Adrenal gland (tissue), 5 donors: Measurements from ENCODE around the gene DPP6.

ENCODE experiments used
- CTCF ChIP-seq, 6 experiments: fragments of 450-650 bp in 4 of 6; fragments of 200-600 bp in 2 of 6; sonication (generic) in 1 of 6; IDR thresholded peaks; 1 replicate in 5 of 6; 2 replicates in 1 of 6; pipeline versions ENCODE4 v1.5.1 to v1.8.0; 2016 to 2021; ENCODE audit warnings: antibody characterized with exemption in 6 of 6, mild to moderate bottlenecking in 2 of 6, moderate library complexity in 1 of 6
- POLR2A ChIP-seq, 2 donors: fragments of 450-650 bp; IDR thresholded peaks; one replicate each; pipeline ENCODE4 v1.6.1; 2017; ENCODE audit warnings: antibody characterized with exemption in 2 of 2, mild to moderate bottlenecking in 2 of 2, moderate library complexity in 1 of 2
- donor health status: DM: no; HTN: no; CAD: no.

GRCh38 chr7:154872811-154873499 is 820.8 kb downstream of the DPP6 start:
- TF ChIP-seq CTCF (IDR thresholded peaks at IDR 0.05) (no peak), POLR2A (IDR thresholded peaks at IDR 0.05) (no peak)
